KG1 (cell line): ENCODE data around the gene STIL.
"Not testable (repeated sequence)": the region's sequence is repeated elsewhere in the genome, so short reads cannot be mapped to it uniquely, and the experiment has no call there.

ENCODE experiments used
- DNase-seq: peaks from one replicate; lab custom pipeline; 2025; lab: John Stamatoyannopoulos, UW

Gene STIL

GRCh38 chr1:47219590-47220220 is 94.2 kb downstream of the STIL start:
- no peak for DNase-seq

- no peak for DNase-seq
Observed at GRCh38 chr1:47219001-47219400, 94.9 kb downstream of the STIL start.

GRCh38 chr1:47216278-47217059 is 97.5 kb downstream of the STIL start:
- no peak for DNase-seq

- DNase-seq, result no peak
Observed at GRCh38 chr1:47215713-47216112, 98.2 kb downstream of the STIL start.

- no peak for DNase-seq
Observed at GRCh38 chr1:47214549-47214948, 99.4 kb downstream of the STIL start.

GRCh38 chr1:47213230-47213963 is 100.5 kb downstream of the STIL start:
- no peak for DNase-seq

GRCh38 chr1:47212636-47213229 is 101.2 kb downstream of the STIL start:
- DNase-seq, result no peak

- DNase-seq, result no peak
Observed at GRCh38 chr1:47211796-47212269, 102.1 kb downstream of the STIL start.

- no peak for DNase-seq
Observed at GRCh38 chr1:47210666-47211065, 103.3 kb downstream of the STIL start.

GRCh38 chr1:47209725-47210325 is 104.1 kb downstream of the STIL start:
- DNase-seq, result no peak

- no peak for DNase-seq
Observed at GRCh38 chr1:47209091-47209490, 104.9 kb downstream of the STIL start.

- no peak for DNase-seq
Observed at GRCh38 chr1:47208374-47208850, 105.5 kb downstream of the STIL start.

- no peak for DNase-seq
Observed at GRCh38 chr1:47207803-47208373, 106.1 kb downstream of the STIL start.

- no peak for DNase-seq
Observed at GRCh38 chr1:47205918-47206317, 108.0 kb downstream of the STIL start.

GRCh38 chr1:47203504-47203903 is 110.4 kb downstream of the STIL start:
- DNase-seq, result not testable (repeated sequence)

- DNase-seq, result no peak
Observed at GRCh38 chr1:47201179-47201578, 112.8 kb downstream of the STIL start.
